GM12878 (cell line): Measurements from ENCODE around the gene EMILIN2. TPM values are rescaled to one million over a fixed set of nuclear protein-coding genes. Genes with fewer than 3 reads are reported as not detected.

Experiments used
- ATAC-seq: fragments of 200-7000 bp; cut with Tn5 transposase; 3 replicates; pipeline ENCODE4 v1.9.1; 2020; ENCODE audit warnings: mild to moderate bottlenecking, moderate library complexity
- BruUV-seq: library from RNA; stranded (reverse); fragments of 400-500 nt; replicated peaks from 2 replicates; lab custom pipeline; 2021; lab: Mats Ljungman, UMichigan
- CTCF ChIA-PET: fragments of 300-600 bp; sonication (Branson Sonifier 250); formaldehyde crosslinking; extraction: SDS; loops from one replicate; lab custom pipeline; 2021; ENCODE audit warnings: inconsistent platforms; lab: Yijun Ruan, JAX
- POLR2A ChIA-PET: fragments of 350-600 bp; formaldehyde crosslinking; extraction: SDS; loops from one replicate; lab custom pipeline; 2021; ENCODE audit warnings: inconsistent platforms; lab: Charles Lee
- RAD21 ChIA-PET: fragments of 300-600 bp; sonication (Branson Sonifier 250); formaldehyde crosslinking; loops from one replicate; lab custom pipeline; 2023; ENCODE audit warnings: antibody characterized with exemption; ENCODE audit not compliant: unreplicated experiment; lab: Charles Lee
- SMC1A ChIA-PET: fragments of 300-600 bp; sonication (Branson Sonifier 250); formaldehyde crosslinking; loops from one replicate; lab custom pipeline; 2023; ENCODE audit not compliant: unreplicated experiment, uncharacterized antibody; lab: Charles Lee
- DNase-seq: peaks from one replicate; pipeline ENCODE4 v3.0.0-alpha.2; 2011; ENCODE audit warnings: low read depth, low spot score
- FAIRE-seq: peaks from 3 replicates; lab custom pipeline; 2011; peaks lifted over from hg19 to GRCh38; lab: Jason Lieb, UNC
- H2AFZ ChIP-seq: 2 replicates; pipeline ENCODE4 v1.6.0; 2011; ENCODE audit warnings: low read depth, low read length, control low read depth; ENCODE audit not compliant: control insufficient read depth
- H3K27ac ChIP-seq: 2 replicates; pipeline ENCODE4 v1.5.1; 2011; ENCODE audit warnings: control low read depth; ENCODE audit not compliant: control insufficient read depth, insufficient read depth
- H3K27me3 ChIP-seq, 2 experiments: replicated peaks in 1 of 2; 2 replicates each; pipeline versions ENCODE4 v1.6.0 to v1.6.1; 2011; ENCODE audit warnings: low read length in 1 of 2; ENCODE audit not compliant: control insufficient read depth in 2 of 2, insufficient read depth in 2 of 2
- H3K36me3 ChIP-seq, 2 experiments: 2 replicates each; pipeline ENCODE4 v1.5.1; 2011; ENCODE audit warnings: low read length in 1 of 2; ENCODE audit not compliant: control insufficient read depth in 2 of 2, insufficient read depth in 2 of 2
- H3K4me1 ChIP-seq: 2 replicates; pipeline ENCODE4 v1.6.1; 2011; ENCODE audit warnings: mild to moderate bottlenecking, low read length, moderate library complexity, mixed read lengths; ENCODE audit not compliant: control insufficient read depth, insufficient read depth
- H3K4me2 ChIP-seq: 2 replicates; pipeline ENCODE4 v1.6.0; 2011; ENCODE audit warnings: control low read depth; ENCODE audit not compliant: control insufficient read depth, insufficient read depth
- H3K4me3 ChIP-seq: fragments of 200-600 bp; sonication (generic); 2 replicates; pipeline ENCODE4 v1.5.1; 2016
- H3K79me2 ChIP-seq: 2 replicates; pipeline ENCODE4 v1.6.0; 2011; ENCODE audit warnings: low read length; ENCODE audit not compliant: control insufficient read depth, insufficient read depth
- H3K9ac ChIP-seq: 2 replicates; pipeline ENCODE4 v1.8.0; 2011; ENCODE audit warnings: low read length, control low read depth, mixed read lengths; ENCODE audit not compliant: control insufficient read depth, insufficient read depth
- H3K9me3 ChIP-seq: replicated peaks from 3 replicates; pipeline ENCODE4 v1.5.1; 2011; ENCODE audit warnings: mild to moderate bottlenecking, low read length; ENCODE audit not compliant: control insufficient read depth, insufficient read depth
- H4K20me1 ChIP-seq: 2 replicates; pipeline ENCODE4 v1.6.0; 2011; ENCODE audit not compliant: control insufficient read depth, insufficient read depth
- BCLAF1 ChIP-seq: fragments of 450-650 bp; IDR thresholded peaks from 2 replicates; pipeline ENCODE4 v1.6.1; 2017; ENCODE audit warnings: antibody characterized with exemption, mild to moderate bottlenecking, moderate library complexity
- IRF5 ChIP-seq: fragments of 450-650 bp; IDR thresholded peaks from 2 replicates; pipeline ENCODE4 v1.6.1; 2017; ENCODE audit warnings: borderline replicate concordance
- ZBED1 ChIP-seq: IDR thresholded peaks from 2 replicates; pipeline ENCODE4 v1.6.1; 2016; ENCODE audit warnings: borderline replicate concordance
- ZBTB4 ChIP-seq: fragments of 450-650 bp; formaldehyde crosslinking; IDR thresholded peaks from 2 replicates; pipeline ENCODE4 v1.4.0; 2022; ENCODE audit warnings: mild to moderate bottlenecking, moderate library complexity
- ZNF217 ChIP-seq: fragments of 450-650 bp; IDR thresholded peaks from 2 replicates; pipeline ENCODE4 v1.6.1; 2017; ENCODE audit warnings: antibody characterized with exemption, mild to moderate bottlenecking
- WGBS: methylation state at CpG from one replicate; pipeline ENCODE4 v1.1.6; 2016; ENCODE audit warnings: low lambda C conversion rate; ENCODE audit not compliant: insufficient replicate concordance, insufficient coverage; ENCODE audit errors: missing lambda C conversion rate; 5-methylcytosine and 5-hydroxymethylcytosine counted together
- in situ Hi-C: fragments of 300-500 bp; cut with MboI; formaldehyde crosslinking; loops from 9 replicates; pipeline ENCODE4 v1.14.3; 2018; ENCODE audit warnings: mixed read lengths
- intact Hi-C: fragments of 100-400 bp; cut with micrococcal nuclease; formaldehyde crosslinking; loops from one replicate; pipeline ENCODE4 v1.14.2; 2022; ENCODE audit not compliant: unreplicated experiment
- polyA plus RNA-seq, 11 experiments: library from polyadenylated mRNA; depleted of rRNA in 4 of 11; unstranded in 6 of 11; stranded (reverse) in 5 of 11; fragments of >200 nt; fragmentation: Nextera tagmentation in 4 of 11; fragmentation: Illumina TruSeq in 1 of 11; extraction: Ambion mirVana in 4 of 11; extraction: Trizol in 1 of 11; gene quantifications; 1 replicate in 1 of 11; 2 replicates in 10 of 11; pipeline versions ENCODE4 v1.2.1 to v1.2.3, GENCODE V29; 2011 to 2016; ENCODE audit warnings: inconsistent platforms in 2 of 11, missing spikeins in 2 of 11, low read depth in 1 of 11
- total RNA-seq, 4 experiments: library from RNA; depleted of rRNA in 3 of 4; stranded (reverse); fragments of >200 nt in 3 of 4; fragmentation: Illumina TruSeq in 1 of 4; extraction: Trizol in 1 of 4; gene quantifications; 2 replicates each; pipeline versions ENCODE4 v1.2.1 to v1.2.3, GENCODE V29; 2013 to 2021

Gene EMILIN2
- total and polyA plus RNA-seq, 10 of the 15 experiments (the other 5 are each of a cell fraction or from before 2014, with no cell fraction given): 0.58 to 18.4 (median 5.9) TPM

GRCh38 chr18:2890606-2891005 is 43.8 kb downstream of the EMILIN2 start:
- BruUV-seq: no TSS peak
- DNase-seq (no peak), ATAC-seq (no peak), FAIRE-seq (no peak)
- no peaks in the 10 kb centered on the region for H3K79me2 ChIP-seq
- no peak overlapping the region for H3K4me2 ChIP-seq
- no peak overlapping the region for H2AFZ ChIP-seq
- H3K9me3 ChIP-seq: no peaks in the 10 kb centered on the region; the same call in 2 of the 3 replicates
- ChIA-PET RAD21 (no interaction called here), POLR2A (interaction anchor here (0.6 kb wide), 1 partner anchor 361 kb away, joined by 3 read pairs; no protein-coding TSS in a partner anchor), CTCF (no interaction called here), SMC1A (interaction anchor here (0.6 kb wide), 1 partner anchor 387 kb away, joined by 3 read pairs; no protein-coding TSS in a partner anchor)
- no peaks in the 10 kb centered on the region; a peak in 2 of 4 replicates for H3K27me3 ChIP-seq
- WGBS: 25% methylated on average over 5 of the region's 5 CpGs
- H3K4me3 ChIP-seq: no peak overlapping the region
- in situ Hi-C loops (no loop called here), intact Hi-C loops (no loop called here)
- no peaks in the 10 kb centered on the region for H3K4me1 ChIP-seq
- H3K9ac ChIP-seq: no peak overlapping the region
- H3K27ac ChIP-seq: no peak overlapping the region
- TF ChIP-seq IRF5 (no peak), ZBED1 (no peak), ZBTB4 (CRISPR knock-in tag) (no peak), BCLAF1 (no peak), ZNF217 (no peak)
- no peaks in the 10 kb centered on the region for H3K36me3 ChIP-seq
- no peaks in the 10 kb centered on the region for H4K20me1 ChIP-seq
